ENCODE results near the gene XKR7.

Gene XKR7

GRCh38 chr20:32019156-32019510, 51.2 kb downstream of the XKR7 start:
- no peak for DNase-seq

GRCh38 chr20:32019563-32020463, 51.9 kb downstream of the XKR7 start:
- no peak for DNase-seq

- no peak for DNase-seq
These were observed 53.1 kb downstream of the XKR7 start for GRCh38 chr20:32021091-32021490.

GRCh38 chr20:32024683-32025295, 56.8 kb downstream of the XKR7 start:
- no peak for DNase-seq

GRCh38 chr20:32027643-32028042, 59.7 kb downstream of the XKR7 start:
- no peak for DNase-seq

- no peak for DNase-seq
These were observed 60.9 kb downstream of the XKR7 start for GRCh38 chr20:32028647-32029372.

- DNase-seq: no peak
These were observed 61.6 kb downstream of the XKR7 start for GRCh38 chr20:32029561-32029960.

GRCh38 chr20:32031007-32031958, 63.3 kb downstream of the XKR7 start:
- peak; percentile 66 to 83 for DNase-seq

- DNase-seq: peak; percentile 76 to 77
These were observed 65.4 kb downstream of the XKR7 start for GRCh38 chr20:32033316-32033715.

- peak; percentile 47 to 56 for DNase-seq
These were observed 65.8 kb downstream of the XKR7 start for GRCh38 chr20:32033721-32034120.

- peak; percentile 98 to 100 for DNase-seq
These were observed 66.9 kb downstream of the XKR7 start for GRCh38 chr20:32034581-32035425.

GRCh38 chr20:32035426-32035779, 67.5 kb downstream of the XKR7 start:
- DNase-seq: peak; percentile 86

- DNase-seq: no peak
These were observed 68.3 kb downstream of the XKR7 start for GRCh38 chr20:32036252-32036651.

- peak; percentile 69 to 78 for DNase-seq
These were observed 69.0 kb downstream of the XKR7 start for GRCh38 chr20:32036716-32037485.

- peak in 1 of 2 donors; percentile 40 for DNase-seq
These were observed 70.0 kb downstream of the XKR7 start for GRCh38 chr20:32037929-32038328.

- peak; percentile 86 to 97 for DNase-seq
These were observed 72.4 kb downstream of the XKR7 start for GRCh38 chr20:32040142-32040953.

- no peak for DNase-seq
These were observed 78.0 kb downstream of the XKR7 start for GRCh38 chr20:32045999-32046398.

GRCh38 chr20:32050324-32050841, 82.4 kb downstream of the XKR7 start:
- DNase-seq: no peak

GRCh38 chr20:32050851-32051556, 83.1 kb downstream of the XKR7 start:
- DNase-seq: peak; percentile 82 to 86
